Stimulated activated CD4-positive, alpha-beta T cell treated with anti-CD3 and anti-CD28 coated beads, Interleukin-1b, Interleukin-23, amount 100 ng/mL, for 4 hours (primary cell): Measurements from ENCODE around the gene IMMP2L.

Experiments used
- DNase-seq, 2 donors: peaks; one replicate each; pipeline ENCODE4 v3.0.0-alpha.2; 2020; ENCODE audit warnings: low read depth in 2 of 2

The IMMP2L gene

GRCh38 chr7:111558991-111559390 lies 3.3 kb downstream of the IMMP2L start:
- DNase-seq: no peak

- DNase-seq: no peak
These were observed 5.3 kb downstream of the IMMP2L start for GRCh38 chr7:111556977-111557376.

GRCh38 chr7:111554086-111554485 lies 8.2 kb downstream of the IMMP2L start:
- no peak for DNase-seq

GRCh38 chr7:111541067-111541466 lies 21.2 kb downstream of the IMMP2L start:
- no peak for DNase-seq

- DNase-seq: no peak
These were observed 22.0 kb downstream of the IMMP2L start for GRCh38 chr7:111540199-111540815.

- no peak for DNase-seq
These were observed 25.2 kb downstream of the IMMP2L start for GRCh38 chr7:111537134-111537533.

GRCh38 chr7:111535142-111535870 lies 27.0 kb downstream of the IMMP2L start:
- DNase-seq: no peak

GRCh38 chr7:111532625-111533024 lies 29.7 kb downstream of the IMMP2L start:
- DNase-seq: no peak

GRCh38 chr7:111531993-111532392 lies 30.3 kb downstream of the IMMP2L start:
- DNase-seq: no peak

- no peak for DNase-seq
These were observed 32.0 kb downstream of the IMMP2L start for GRCh38 chr7:111530356-111530668.

GRCh38 chr7:111529507-111530355 lies 32.6 kb downstream of the IMMP2L start:
- DNase-seq: no peak

- no peak for DNase-seq
These were observed 34.0 kb downstream of the IMMP2L start for GRCh38 chr7:111528331-111528730.

GRCh38 chr7:111527545-111527944 lies 34.7 kb downstream of the IMMP2L start:
- no peak for DNase-seq

GRCh38 chr7:111525100-111525499 lies 37.2 kb downstream of the IMMP2L start:
- DNase-seq: no peak

GRCh38 chr7:111521660-111522059 lies 40.6 kb downstream of the IMMP2L start:
- DNase-seq: no peak

- no peak for DNase-seq
These were observed 44.0 kb downstream of the IMMP2L start for GRCh38 chr7:111518264-111518663.

GRCh38 chr7:111517549-111517951 lies 44.7 kb downstream of the IMMP2L start:
- no peak for DNase-seq

- DNase-seq: no peak
These were observed 45.7 kb downstream of the IMMP2L start for GRCh38 chr7:111516612-111517011.

- DNase-seq: no peak
These were observed 48.7 kb downstream of the IMMP2L start for GRCh38 chr7:111513566-111513965.

- DNase-seq: no peak
These were observed 50.4 kb downstream of the IMMP2L start for GRCh38 chr7:111511845-111512244.

GRCh38 chr7:111510584-111511378 lies 51.5 kb downstream of the IMMP2L start:
- no peak for DNase-seq

GRCh38 chr7:111510062-111510461 lies 52.2 kb downstream of the IMMP2L start:
- DNase-seq: no peak
